Transverse colon (tissue), 4 donors: ENCODE results near the gene ZDHHC14.

ENCODE experiments used
- CTCF ChIP-seq, 5 experiments: fragments of 200-600 bp in 3 of 5; fragments of 450-650 bp in 2 of 5; sonication (generic) in 3 of 5; IDR thresholded peaks; 1 replicate in 2 of 5; 2 replicates in 3 of 5; pipeline ENCODE4 v1.5.1; 2016 to 2017; ENCODE audit warnings: antibody characterized with exemption in 5 of 5, inconsistent platforms in 3 of 5, mild to moderate bottlenecking in 2 of 5, moderate library complexity in 1 of 5
- POLR2A ChIP-seq: fragments of 450-650 bp; IDR thresholded peaks from one replicate; pipeline ENCODE4 v1.6.1; 2016; ENCODE audit warnings: antibody characterized with exemption, mild to moderate bottlenecking, moderate library complexity
- POLR2AphosphoS5 ChIP-seq, 3 donors: sonication (generic); formaldehyde crosslinking; IDR thresholded peaks; one replicate each; pipeline ENCODE4 v1.6.1; 2016; ENCODE audit warnings: antibody characterized with exemption in 3 of 3

GRCh38 chr6:157683707-157684106 lies 302.7 kb downstream of the ZDHHC14 start:
- TF ChIP-seq CTCF (IDR thresholded peaks at IDR 0.05) (no peak), POLR2AphosphoS5 (IDR thresholded peaks at IDR 0.05) (no peak), POLR2A (no peak)
